SK-N-SH treated with all-trans-retinoic acid at 6 μM for 48 hours (cell line): Measurements from ENCODE around the gene CETN1.

Experiments
- ATAC-seq: fragments of 200-7000 bp; cut with Tn5 transposase; 3 replicates; pipeline ENCODE4 v1.9.1; 2020; ENCODE audit warnings: mild to moderate bottlenecking, moderate library complexity
- OSR1 ChIP-seq: fragments of 250-450 bp; sonication (Bioruptor Pico); IDR thresholded peaks from 2 replicates; pipeline ENCODE4 v1.8.0; 2022; ENCODE audit warnings: moderate library complexity, mild to moderate bottlenecking, inconsistent platforms
- PATZ1 ChIP-seq: fragments of 250-450 bp; sonication (Bioruptor Pico); IDR thresholded peaks from 2 replicates; pipeline ENCODE4 v1.8.0; 2020; ENCODE audit warnings: mild to moderate bottlenecking, moderate library complexity, borderline replicate concordance
- POU6F1 ChIP-seq: fragments of 250-450 bp; sonication (Bioruptor Pico); IDR thresholded peaks from 2 replicates; pipeline ENCODE4 v1.8.0; 2021; ENCODE audit warnings: low read depth, mild to moderate bottlenecking, moderate library complexity, borderline replicate concordance
- PPARA ChIP-seq: fragments of 250-450 bp; sonication (Bioruptor Pico); IDR thresholded peaks from 2 replicates; pipeline ENCODE4 v1.5.0; 2020; ENCODE audit warnings: mild to moderate bottlenecking, borderline replicate concordance
- SNAI2 ChIP-seq: fragments of 250-450 bp; sonication (Bioruptor Pico); IDR thresholded peaks from 2 replicates; pipeline ENCODE4 v1.5.0; 2020; ENCODE audit warnings: mild to moderate bottlenecking, moderate library complexity
- ZFP30 ChIP-seq: fragments of 450-650 bp; formaldehyde crosslinking; IDR thresholded peaks from 2 replicates; pipeline ENCODE4 v1.5.0; 2022; ENCODE audit warnings: mild to moderate bottlenecking, moderate library complexity
- ZNF70 ChIP-seq: fragments of 450-650 bp; formaldehyde crosslinking; IDR thresholded peaks from 2 replicates; pipeline ENCODE4 v1.5.0; 2020; ENCODE audit warnings: mild to moderate bottlenecking, moderate library complexity

CETN1 gene

DNA sequence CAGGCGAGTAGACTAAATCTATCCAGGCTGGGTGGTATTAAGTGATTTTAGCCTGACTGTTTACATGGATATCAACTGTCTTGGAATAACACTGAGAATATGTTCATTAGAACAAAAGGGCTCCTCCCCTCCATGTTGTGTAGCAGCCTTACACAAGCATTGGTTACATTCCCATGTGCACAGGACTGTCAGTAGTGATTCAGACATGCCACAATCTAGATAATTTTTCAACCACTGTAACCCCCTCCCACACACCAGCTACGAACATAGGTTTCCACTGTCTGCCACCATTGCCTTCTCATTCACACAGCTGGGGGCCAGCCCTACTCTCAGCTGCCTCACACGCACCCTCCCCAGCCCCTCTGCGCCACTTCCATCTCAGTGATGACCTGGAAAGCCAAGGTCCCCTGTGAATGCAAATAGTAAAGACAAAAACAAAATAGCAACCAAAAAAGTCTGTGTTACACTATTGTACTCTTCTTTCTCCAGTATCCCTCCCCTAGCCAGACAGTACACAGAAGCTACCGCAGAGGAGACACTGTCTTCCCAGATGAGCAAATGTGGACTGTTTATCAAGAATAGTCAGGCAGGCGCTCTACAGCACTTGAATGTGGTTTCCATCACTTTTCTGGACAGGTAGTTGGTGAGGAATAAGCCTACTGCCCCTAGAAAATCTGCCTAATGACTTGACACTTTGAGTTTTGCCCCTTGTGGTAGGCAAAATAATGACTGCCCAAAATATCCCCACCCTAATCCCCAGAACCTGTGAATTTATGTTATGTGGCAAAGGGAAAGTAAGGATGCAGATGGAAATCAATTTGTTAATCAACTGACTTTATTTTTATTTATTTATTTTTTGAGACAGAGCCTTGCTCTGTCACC is 49.3 kb downstream of the CETN1 start (continued):
- TF ChIP-seq PPARA (CRISPR knock-in tag) = no peak

- no peak for TF ChIP-seq POU6F1 (CRISPR knock-in tag)
- no peak for TF ChIP-seq ZNF70
- no peak for TF ChIP-seq SNAI2 (CRISPR knock-in tag)
- TF ChIP-seq OSR1 (CRISPR knock-in tag) = no peak
- TF ChIP-seq PATZ1 (CRISPR knock-in tag) = no peak
- TF ChIP-seq ZFP30 = no peak
- no peak for ATAC-seq
Measured at GRCh38 chr18:631560-631959, 51.4 kb downstream of the CETN1 start.
